ENCODE measurements around the gene ISX. TPM values are rescaled to one million over a fixed set of nuclear protein-coding genes. Genes with fewer than 3 reads are reported as not detected.

ISX gene
- total RNA-seq: 0.06 TPM

DNA sequence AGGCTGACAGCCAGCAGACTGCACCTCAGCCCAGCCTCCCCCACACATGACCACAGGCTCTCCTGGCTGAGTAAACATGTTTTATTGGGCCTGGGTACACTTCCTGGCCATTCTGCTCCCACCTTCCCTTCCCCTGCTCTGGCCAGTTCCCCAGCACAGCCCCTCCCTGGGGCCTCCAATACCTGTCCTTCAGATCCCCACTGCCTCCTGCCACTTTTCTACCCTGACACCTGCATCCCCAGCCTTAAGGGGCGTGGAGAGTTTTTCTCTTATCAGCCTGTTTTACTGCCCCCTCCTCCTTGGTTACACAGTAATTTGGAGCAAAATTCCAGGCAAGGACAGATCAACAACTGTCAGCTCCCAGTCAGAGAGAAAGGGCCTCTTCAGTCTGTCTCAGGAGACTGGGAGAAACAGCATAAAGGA lies at the start of gene ISX:
Gene ISX (plus strand): TSS at position 363 of the 423 bp plus-strand sequence. CDS start 930 bp downstream, outside the sequence.

Other genes with a start within 250 kb of the ISX start
- 19.8 TPM for gene HMGXB4, start 191.3 kb downstream of the ISX start, total RNA-seq
- gene TOM1, start 233.7 kb downstream of the ISX start, total RNA-seq: 37.1 TPM